GM18873 (cell line): Measurements from ENCODE around the gene LRCOL1.

Source experiments
- ATAC-seq: cut with Tn5 transposase; IDR thresholded peaks from one replicate; pipeline ENCODE4 v1.9.1; 2021; ENCODE audit warnings: mild to moderate bottlenecking, moderate library complexity, moderate number of reproducible peaks; ENCODE audit not compliant: unreplicated experiment, low FRiP score

The LRCOL1 gene

GRCh38 chr12:132554845-132555630 is 55.3 kb downstream of the LRCOL1 start:
- no peak for ATAC-seq
